Effector CD8-positive, alpha-beta T cell (primary cell): ENCODE data around the gene GP9.
"Not testable (repeated sequence)": the region's sequence is repeated elsewhere in the genome, so short reads cannot be mapped to it uniquely, and the experiment has no call there.

ENCODE experiments used
- DNase-seq: peaks from one replicate; lab custom pipeline; 2025; lab: John Stamatoyannopoulos, UW

GP9 gene

DNA sequence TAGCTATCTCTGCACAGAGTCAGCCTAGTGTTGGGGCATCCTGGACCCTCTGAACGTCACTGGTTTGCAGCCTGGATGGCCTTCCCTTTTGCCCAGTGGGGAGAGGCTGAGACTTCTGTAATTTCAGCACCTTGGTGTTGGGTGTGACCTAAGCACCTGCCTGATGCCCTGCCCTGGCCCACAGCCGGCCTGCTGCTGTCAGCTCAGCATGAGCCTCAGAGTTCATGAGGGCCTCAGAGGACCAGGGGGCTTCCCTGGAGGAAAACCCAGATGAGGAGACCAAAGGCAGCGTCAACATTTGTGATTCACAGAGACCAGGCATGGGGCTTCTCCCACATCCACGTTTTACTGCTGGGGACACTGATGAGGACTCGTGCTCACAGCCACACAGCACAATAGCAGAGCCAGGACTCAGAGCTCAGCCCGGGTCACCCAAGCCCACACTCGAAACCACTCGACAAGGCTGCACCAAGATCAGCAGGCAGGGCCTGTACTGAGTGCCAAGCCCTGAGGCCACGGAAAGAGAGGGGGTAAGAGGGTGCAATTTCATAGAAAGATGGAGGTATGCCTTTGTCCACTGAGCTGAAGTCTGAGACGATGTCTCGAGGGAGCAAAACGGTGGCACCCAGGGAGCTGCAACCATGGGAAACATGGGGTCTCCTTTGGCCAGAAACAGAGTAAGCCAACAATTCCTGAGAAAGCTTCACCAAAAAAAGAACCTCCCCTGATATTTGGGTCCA, 9.9 kb upstream of the GP9 start:
- DNase-seq = no peak

DNA sequence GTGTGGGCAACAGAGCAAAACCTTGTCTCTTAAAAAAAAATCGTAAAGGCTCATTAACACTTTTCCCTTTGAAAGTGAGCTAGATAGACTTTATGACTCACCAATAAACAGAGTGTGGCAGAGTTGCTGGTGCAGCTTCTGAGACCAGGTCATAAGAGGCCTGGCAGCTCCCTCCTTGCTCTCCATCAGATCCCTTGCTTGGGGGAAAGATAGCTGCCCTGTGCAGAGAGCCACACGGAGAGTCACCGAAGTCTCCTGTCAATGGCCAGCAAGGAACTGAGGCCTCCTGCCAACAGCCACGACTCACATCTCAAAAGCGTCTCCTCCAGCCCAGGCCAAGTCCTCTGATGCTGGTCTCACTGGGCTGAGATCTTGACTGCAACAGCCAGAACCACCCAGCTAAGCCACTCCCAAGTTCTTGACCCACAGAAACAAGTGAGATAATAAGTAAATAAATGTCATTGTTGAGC, 8.7 kb upstream of the GP9 start:
- DNase-seq = no peak

DNA sequence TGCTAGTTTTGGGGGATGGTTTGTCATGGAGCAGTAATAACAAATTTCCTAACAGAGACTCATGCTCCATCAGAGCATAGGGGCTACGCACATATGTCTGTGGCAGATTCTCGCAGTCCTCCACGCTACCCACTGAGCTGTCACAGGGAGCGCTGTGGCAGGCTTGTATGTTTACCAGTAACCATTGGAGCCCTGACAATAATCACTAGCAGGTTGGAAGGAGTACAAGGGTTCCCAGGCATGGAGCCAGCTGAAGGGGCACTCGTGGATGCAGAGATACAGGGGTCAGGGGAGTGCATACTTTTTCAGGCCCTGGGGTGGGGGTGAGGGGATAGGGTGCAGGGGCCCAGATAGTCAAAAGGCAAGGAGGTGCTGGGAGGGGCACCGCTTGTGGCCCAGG, 7.9 kb upstream of the GP9 start:
- DNase-seq = no peak

GRCh38 chr3:129054605-129055104, 5.9 kb upstream of the GP9 start:
- DNase-seq = no peak

DNA sequence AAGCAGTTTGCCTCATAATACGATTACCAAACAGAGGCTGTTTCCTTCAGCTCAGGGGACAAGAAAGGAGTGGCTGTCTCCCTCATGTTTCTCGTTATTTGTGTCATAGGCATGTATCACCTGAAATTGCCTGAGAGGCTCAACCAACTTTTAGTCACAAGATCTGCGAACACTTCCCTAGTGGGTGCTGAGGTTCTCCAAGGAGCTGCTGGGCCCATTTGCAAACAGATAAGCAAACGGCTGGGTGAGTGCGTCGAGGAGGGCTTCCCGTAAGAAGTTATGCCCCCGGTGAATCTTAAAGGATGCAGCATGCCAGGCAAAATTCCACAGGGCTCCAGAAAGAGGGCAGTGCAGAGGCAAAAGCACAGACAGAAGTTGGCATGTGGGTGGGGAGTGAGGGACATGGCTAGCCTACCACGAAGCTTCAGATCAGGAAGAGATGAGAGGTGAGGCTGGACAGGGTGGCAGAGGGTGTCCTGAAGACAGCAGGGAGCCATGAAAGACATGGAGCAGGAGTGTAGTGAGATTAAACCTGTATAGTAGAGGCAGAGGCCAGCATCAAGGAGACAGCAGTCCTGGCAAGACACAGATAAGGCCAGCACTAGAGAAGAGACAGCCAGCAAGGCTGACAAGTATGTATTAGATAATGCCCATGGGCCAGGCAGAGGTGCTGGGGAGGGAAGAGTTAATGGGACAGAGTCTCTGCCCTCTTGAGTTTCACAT, 4.0 kb upstream of the GP9 start:
- no peak for DNase-seq

DNA sequence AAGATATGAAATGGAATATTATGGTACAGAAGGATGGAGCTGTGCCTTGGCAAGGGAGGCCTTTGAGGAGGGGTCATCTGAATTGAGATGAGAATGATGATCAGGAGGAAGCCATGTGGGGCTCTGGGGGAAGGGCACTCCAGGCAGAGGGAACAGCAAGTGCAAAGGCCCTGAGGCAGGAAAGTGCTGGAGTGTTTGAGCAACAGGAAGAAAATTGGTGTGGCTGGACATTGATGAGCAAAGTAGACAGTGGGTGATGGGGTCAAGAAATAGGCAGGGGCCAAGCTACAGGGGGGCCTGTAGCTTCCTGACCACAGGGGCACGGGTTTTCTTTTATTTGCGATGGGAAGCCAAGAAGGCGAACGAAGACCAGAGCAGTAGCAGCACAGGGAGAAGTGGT, 3.3 kb upstream of the GP9 start:
- DNase-seq = no peak

DNA sequence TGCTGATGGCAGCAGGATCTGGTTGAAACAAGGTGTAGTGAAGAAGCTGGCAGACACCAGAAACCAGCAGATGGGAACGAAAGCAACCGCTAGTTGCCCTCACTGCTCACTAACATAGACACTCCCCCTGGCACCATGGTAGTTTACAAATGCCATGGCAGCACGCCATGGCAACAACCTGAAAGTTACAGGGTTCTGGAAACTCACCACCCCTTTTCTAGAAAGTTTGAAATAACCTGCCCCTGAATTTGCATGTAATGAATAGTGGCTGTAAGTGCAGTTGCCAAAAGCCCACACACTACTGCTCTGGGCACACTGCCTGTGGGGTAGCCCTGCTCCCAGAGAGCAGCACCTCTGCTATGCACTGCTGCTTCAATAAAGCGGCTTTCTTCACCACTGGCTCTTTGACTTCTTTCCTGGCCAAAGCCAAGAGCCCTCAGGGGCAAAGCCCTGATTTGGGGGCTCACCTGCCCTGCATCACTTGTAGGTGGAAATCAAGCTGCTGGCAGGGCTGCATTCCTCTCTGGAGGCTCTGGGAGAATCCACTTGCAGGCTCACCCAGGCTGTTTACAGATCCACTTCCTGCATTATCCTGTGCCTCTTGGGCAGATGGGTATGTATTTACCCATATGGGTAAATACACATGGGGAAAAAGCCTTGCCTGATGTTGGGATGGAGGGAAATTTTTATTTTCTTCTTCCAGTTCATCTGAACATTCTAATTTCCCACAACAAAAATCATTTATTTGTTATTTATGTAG, 2.0 kb upstream of the GP9 start:
- no peak for DNase-seq

DNA sequence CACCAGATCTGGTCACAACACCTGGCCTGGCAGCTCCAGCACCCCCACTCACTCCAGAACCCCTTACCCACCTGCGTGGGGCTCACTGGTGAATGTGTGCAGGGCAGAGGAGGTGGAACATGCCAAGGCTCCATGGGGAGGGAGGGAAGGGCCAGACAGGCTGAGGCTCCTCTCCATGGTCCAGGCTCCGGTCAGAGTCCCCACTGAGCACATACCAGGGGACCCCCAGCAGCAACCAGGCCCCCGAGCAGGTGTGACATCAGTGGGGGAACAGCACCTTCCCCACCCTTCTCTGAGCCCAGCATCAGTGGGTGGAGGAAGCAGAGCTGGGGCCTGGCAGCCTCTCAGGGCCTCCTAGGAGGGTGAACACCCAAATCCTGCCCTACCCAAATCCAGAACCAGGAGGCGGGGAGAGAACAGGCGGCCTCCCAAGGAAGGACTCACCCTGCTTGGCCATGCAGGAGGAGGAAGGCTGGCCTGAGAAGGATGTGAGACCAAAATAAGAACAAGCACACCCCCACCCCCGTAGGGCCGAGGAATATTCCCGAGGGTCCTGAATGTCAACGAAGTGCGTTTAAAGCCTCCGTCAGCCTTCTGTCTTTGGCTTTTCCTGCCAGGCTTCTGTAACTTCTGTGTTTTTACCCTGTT, 1.1 kb upstream of the GP9 start:
- no peak for DNase-seq

GRCh38 chr3:129061023-129061887, 676 bp downstream of the GP9 start:
- no peak for DNase-seq

GRCh38 chr3:129061888-129062834, 1.6 kb downstream of the GP9 start:
- no peak for DNase-seq

DNA sequence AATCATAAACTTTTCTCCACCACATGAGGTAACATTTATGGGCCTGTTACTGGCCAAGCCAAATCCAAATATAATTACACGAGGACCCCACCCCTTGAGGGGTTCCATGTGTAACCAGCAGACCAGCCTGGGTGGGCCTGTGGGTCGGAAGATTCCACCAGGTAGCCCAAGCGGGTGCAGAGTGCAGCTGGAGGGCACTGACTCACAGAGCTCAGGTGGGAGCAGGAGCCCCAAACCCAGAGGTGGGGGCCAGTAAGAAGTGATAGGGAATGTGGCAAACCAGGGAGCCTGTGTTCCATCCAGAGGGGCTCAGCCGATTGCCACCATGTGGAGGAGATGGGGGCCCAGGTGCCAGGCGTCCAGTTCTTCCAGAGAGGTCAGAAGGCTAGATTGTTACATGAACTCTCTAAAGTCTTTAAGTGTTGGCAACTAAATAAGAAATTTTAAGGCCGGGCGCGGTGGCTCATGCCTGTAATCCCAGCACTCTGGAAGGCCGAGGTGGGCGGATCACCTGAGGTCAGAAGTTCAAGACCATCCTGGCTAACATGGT, 2.6 kb downstream of the GP9 start:
- DNase-seq = no peak

DNA sequence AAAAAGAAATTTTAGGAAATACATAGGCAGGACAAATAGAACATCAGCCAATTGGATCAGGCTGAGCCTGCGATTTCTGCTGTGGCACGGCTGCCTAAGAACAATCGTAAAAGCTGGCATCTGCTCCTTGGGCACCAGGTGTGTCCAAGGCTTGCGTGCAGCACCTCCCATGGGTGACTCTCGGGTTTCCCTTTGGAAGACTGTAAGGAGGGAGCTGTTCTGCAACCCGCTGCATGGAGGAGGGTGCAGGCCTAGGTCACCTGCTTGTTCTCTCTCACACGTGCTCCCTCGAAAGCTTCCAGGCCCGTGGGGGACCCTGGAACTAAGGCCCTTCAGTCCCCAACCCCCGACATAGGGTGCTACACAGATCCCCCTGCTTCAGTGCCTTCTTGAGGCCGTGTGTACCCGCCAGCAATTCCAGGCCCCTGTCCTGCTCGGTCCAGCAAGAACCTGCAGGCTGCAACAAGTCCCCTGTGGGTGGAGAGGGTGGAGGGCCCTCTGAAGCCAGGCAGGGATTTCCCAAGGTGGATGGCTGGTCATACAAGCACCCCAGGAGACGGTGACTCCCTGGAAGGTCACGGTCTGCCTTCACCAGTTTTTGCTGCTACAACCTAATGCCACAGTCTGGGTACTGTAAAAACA, 3.4 kb downstream of the GP9 start:
- no peak for DNase-seq

- DNase-seq = no peak
These were observed 4.6 kb downstream of the GP9 start for GRCh38 chr3:129065016-129065719.

GRCh38 chr3:129065720-129066073, 5.1 kb downstream of the GP9 start:
- DNase-seq = no peak

- DNase-seq = not testable (repeated sequence)
These were observed 7.1 kb downstream of the GP9 start for GRCh38 chr3:129067719-129068118.

GRCh38 chr3:129068291-129068886, 7.8 kb downstream of the GP9 start:
- DNase-seq = no peak

DNA sequence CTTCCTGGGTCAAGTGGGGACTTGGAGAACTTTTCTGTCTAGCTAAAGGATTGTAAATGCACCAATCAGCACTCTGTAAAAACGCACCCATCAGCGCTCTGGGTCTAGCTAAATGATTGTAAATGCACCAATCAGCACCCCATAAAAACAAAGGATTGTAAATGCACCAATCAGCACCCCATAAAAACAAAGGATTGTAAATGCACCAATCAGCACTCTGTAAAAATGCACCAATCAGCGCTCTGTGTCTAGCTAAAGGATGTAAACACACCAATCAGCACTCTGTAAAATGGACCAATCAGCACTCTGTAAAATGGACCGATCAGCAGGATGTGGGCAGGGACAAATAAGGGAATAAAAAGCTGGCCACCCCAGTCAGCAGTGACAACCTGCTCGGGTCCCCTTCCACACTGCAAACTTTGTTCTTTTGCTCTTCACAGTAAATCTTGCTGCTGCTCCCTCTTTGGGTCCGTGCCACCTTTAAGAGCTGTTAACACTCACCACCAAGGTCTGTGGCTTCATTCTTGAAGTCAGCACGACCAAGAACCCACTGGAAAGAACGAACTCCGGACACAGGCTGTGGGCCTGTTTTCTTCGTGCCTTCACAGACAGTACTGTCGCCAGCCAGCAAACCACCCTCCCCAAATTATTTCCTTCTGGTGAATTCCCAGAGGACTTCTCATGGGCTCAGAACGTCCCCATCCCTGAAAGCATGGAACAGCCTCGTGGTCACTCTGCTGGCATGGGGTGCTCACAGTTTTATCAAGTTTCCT, 8.9 kb downstream of the GP9 start:
- DNase-seq = not testable (repeated sequence)
